ENCODE measurements around the gene KAT14. TPM values are rescaled to one million over a fixed set of nuclear protein-coding genes. Genes with fewer than 3 reads are reported as not detected.

Gene KAT14, protein sequence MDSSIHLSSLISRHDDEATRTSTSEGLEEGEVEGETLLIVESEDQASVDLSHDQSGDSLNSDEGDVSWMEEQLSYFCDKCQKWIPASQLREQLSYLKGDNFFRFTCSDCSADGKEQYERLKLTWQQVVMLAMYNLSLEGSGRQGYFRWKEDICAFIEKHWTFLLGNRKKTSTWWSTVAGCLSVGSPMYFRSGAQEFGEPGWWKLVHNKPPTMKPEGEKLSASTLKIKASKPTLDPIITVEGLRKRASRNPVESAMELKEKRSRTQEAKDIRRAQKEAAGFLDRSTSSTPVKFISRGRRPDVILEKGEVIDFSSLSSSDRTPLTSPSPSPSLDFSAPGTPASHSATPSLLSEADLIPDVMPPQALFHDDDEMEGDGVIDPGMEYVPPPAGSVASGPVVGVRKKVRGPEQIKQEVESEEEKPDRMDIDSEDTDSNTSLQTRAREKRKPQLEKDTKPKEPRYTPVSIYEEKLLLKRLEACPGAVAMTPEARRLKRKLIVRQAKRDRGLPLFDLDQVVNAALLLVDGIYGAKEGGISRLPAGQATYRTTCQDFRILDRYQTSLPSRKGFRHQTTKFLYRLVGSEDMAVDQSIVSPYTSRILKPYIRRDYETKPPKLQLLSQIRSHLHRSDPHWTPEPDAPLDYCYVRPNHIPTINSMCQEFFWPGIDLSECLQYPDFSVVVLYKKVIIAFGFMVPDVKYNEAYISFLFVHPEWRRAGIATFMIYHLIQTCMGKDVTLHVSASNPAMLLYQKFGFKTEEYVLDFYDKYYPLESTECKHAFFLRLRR
- total RNA-seq: 9.8 and 11.2 TPM in 2 replicates

DNA sequence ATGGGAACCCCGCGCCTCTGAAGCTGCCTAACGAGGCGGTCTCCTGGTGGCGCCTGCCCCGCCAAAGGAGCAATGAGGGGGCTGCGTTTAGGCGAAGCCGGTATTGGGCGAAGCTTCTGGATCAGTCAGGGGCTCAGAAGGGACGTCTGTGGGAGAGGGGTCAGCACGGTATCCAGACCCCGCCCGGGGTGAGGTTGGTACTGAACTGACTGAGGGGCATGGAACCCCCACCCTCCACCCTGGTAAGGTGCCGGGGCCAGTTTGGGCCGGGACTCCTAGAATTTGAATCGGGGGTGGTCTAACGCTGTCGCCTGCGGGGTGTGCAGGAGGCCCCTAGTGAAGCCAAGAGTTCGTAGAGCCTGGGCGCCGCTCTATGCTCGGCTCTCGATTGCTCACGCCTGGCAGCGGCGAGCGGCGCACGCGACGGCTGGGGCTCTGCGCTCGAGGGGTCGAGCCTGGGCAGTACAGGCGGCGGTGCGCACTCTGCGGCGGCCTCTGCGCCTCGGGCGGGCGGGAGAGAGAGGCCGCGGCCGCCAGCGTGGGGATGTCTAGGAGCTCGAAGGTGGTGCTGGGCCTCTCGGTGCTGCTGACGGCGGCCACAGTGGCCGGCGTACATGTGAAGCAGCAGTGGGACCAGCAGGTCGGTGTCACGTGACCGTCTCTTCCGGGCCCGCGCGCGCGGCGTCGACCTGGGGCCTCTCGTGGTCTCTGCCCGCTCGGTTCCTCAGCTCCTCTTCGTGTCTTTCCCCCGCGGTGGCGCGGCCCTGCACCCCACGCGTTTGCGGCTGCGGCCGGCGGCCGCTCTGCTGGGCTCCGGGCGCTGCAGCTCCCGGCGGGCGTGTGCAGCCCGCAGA lies at the start of gene KAT14, which contains the start of gene PET117:
KAT14 (plus strand) TSS at position 452 of the 854 bp plus-strand sequence. CDS start 4,798 bp downstream, outside the sequence.
PET117 (plus strand) TSS at position 452 of the 854 bp plus-strand sequence; CDS start at position 545, 93 bp downstream.

Other genes starting within 250 kb of the KAT14 start
- 128 and 155 TPM in 2 replicates for gene SNX5, start 169.1 kb upstream of the KAT14 start, total RNA-seq
- gene MGME1, start 168.8 kb upstream of the KAT14 start, total RNA-seq: 14.6 and 15.2 TPM in 2 replicates
- gene OVOL2, start 79.9 kb upstream of the KAT14 start, total RNA-seq: 15.6 and 16.8 TPM in 2 replicates
- gene PET117, start within 50 bp of the KAT14 start, total RNA-seq: 14.6 and 16.1 TPM in 2 replicates
- 12.8 and 20.0 TPM in 2 replicates for gene ZNF133, start 150.7 kb downstream of the KAT14 start, total RNA-seq

Measured in airway epithelial cell (primary cell).